ENCODE results near the gene SRGAP3. TPM values are rescaled to one million over a fixed set of nuclear protein-coding genes. Genes with fewer than 3 reads are reported as not detected.

SRGAP3 gene
- total and polyA plus RNA-seq, 8 donors: 0.31 to 31.7 (median 5.8) TPM

GRCh38 chr3:9229879-9230278 is 19.6 kb downstream of the SRGAP3 start:
- WGBS, 5 donors: 76 to 89% (median 86%) methylated on average over 7 of the region's 7 CpGs
- H3K9me3 ChIP-seq: no peaks in the 10 kb centered on the region
- no peaks in the 10 kb centered on the region for H3K36me3 ChIP-seq
- H3K27me3 ChIP-seq: no peaks in the 10 kb centered on the region
- H3K4me3 ChIP-seq: no peak overlapping the region
- peaks cover 0 to 20% (median 8%) of the 10 kb centered on the region in 4 donors for H3K4me1 ChIP-seq
- DNase-seq: no peak
- intact Hi-C loops (cut with DNase I; ENCODE audit: low total_unique reads): no loop called here
- TF ChIP-seq CTCF (IDR thresholded peaks at IDR 0.05): no peak
- TF ChIP-seq POLR2A (IDR thresholded peaks at IDR 0.05): no peak
- no peak for TF ChIP-seq POLR2AphosphoS5 (IDR thresholded peaks at IDR 0.05)
- TF ChIP-seq EP300 (IDR thresholded peaks at IDR 0.05): no peak
- H3K27ac ChIP-seq: no peak overlapping the region

GRCh38 chr3:9229325-9229724 is 20.1 kb downstream of the SRGAP3 start:
- H3K4me1 ChIP-seq: peaks cover 0 to 25% (median 8%) of the 10 kb centered on the region in 4 donors
- no peak for TF ChIP-seq POLR2A (IDR thresholded peaks at IDR 0.05)
- no peak for TF ChIP-seq CTCF (IDR thresholded peaks at IDR 0.05)
- TF ChIP-seq POLR2AphosphoS5 (IDR thresholded peaks at IDR 0.05): no peak
- no peak for TF ChIP-seq EP300 (IDR thresholded peaks at IDR 0.05)
- DNase-seq: no peak

GRCh38 chr3:9226326-9226725 is 23.1 kb downstream of the SRGAP3 start:
- H3K27me3 ChIP-seq: no peaks in the 10 kb centered on the region
- peak in 1 of 2 donors; percentile 69 for DNase-seq
- 36 to 46% (median 43%) methylated on average over 4 of the region's 4 CpGs for WGBS, 5 donors
- H3K27ac ChIP-seq: no peak overlapping the region
- H3K4me3 ChIP-seq: no peak overlapping the region
- H3K36me3 ChIP-seq: no peaks in the 10 kb centered on the region
- intact Hi-C loops (cut with DNase I; ENCODE audit: low total_unique reads): no loop called here
- H3K4me1 ChIP-seq: peaks cover 0 to 25% (median 8%) of the 10 kb centered on the region in 4 donors
- H3K9me3 ChIP-seq: no peaks in the 10 kb centered on the region
- TF ChIP-seq CTCF (IDR thresholded peaks at IDR 0.05) (no peak), POLR2AphosphoS5 (IDR thresholded peaks at IDR 0.05) (no peak), POLR2A (IDR thresholded peaks at IDR 0.05) (no peak), EP300 (IDR thresholded peaks at IDR 0.05) (no peak)

More at GRCh38 chr3:9229325-9229724, 20.1 kb downstream of the SRGAP3 start:
- WGBS, 5 donors: 27 to 56% (median 50%) methylated on average over 7 of the region's 7 CpGs
- H3K27me3 ChIP-seq: no peaks in the 10 kb centered on the region
- H3K9me3 ChIP-seq: no peaks in the 10 kb centered on the region
- no peak overlapping the region for H3K4me3 ChIP-seq
- intact Hi-C loops (cut with DNase I; ENCODE audit: low total_unique reads): no loop called here
- no peaks in the 10 kb centered on the region for H3K36me3 ChIP-seq
- H3K27ac ChIP-seq: no peak overlapping the region

- no peaks in the 10 kb centered on the region for H3K9me3 ChIP-seq
- no peak overlapping the region for H3K27ac ChIP-seq
- no peaks in the 10 kb centered on the region for H3K36me3 ChIP-seq
- H3K4me1 ChIP-seq: peaks cover 0 to 25% (median 5%) of the 10 kb centered on the region in 4 donors
- intact Hi-C loops (cut with DNase I; ENCODE audit: low total_unique reads): no loop called here
- whole genome bisulfite sequencing, 5 donors: 96 to 100% (median 100%) methylated on average over 1 of the region's 1 CpG
- no peak overlapping the region for H3K4me3 ChIP-seq
- no peaks in the 10 kb centered on the region for H3K27me3 ChIP-seq
- TF ChIP-seq POLR2AphosphoS5 (IDR thresholded peaks at IDR 0.05) (no peak), EP300 (IDR thresholded peaks at IDR 0.05) (no peak), POLR2A (IDR thresholded peaks at IDR 0.05) (no peak), CTCF (IDR thresholded peaks at IDR 0.05) (no peak)
- no peak for DNase-seq
These were observed 24.2 kb downstream of the SRGAP3 start for GRCh38 chr3:9225268-9225667.
